ENCODE data around the gene POLG.

Gene POLG

DNA sequence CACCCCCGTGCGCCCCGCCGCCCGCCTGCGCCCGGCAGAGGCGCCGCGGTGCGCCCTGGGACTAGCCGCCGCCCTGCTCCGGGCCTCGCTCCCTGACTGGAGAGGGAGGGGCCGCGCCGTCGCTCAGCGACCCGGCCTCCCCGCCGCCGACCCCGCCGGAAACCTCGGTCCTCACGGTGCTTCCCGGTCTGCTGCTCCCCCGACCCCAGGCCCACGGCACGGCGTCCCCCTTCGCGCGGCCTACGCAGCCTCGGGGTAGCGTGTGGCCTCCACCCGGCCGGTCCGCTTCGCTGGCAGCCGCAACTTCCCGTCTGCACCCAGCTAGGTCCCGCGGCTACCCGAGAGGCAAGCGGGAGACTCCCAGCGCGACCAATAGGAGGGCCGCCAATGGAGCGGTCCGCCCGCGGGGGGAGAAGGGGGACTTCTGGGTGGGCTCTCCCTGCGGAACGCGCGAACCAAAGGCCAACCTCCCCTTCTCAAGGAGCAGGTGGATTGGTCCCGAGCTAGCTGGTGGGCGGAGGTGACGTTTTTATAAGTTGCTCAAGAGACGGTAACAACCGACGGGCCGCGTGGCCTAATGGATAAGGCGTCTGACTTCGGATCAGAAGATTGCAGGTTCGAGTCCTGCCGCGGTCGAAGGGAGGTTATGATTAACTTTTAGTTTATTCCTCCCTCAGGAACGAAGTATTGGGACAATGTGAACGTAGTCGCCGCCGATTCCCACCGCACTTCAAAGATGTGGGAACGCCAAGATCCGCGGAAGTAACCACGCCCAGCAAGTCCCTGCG, at the start of gene POLG:
POLG (minus strand) TSS at position 315 of the 788 bp plus-strand sequence. CDS start 1,070 bp downstream, outside the sequence.
- peak; percentile 99 for DNase-seq

DNA sequence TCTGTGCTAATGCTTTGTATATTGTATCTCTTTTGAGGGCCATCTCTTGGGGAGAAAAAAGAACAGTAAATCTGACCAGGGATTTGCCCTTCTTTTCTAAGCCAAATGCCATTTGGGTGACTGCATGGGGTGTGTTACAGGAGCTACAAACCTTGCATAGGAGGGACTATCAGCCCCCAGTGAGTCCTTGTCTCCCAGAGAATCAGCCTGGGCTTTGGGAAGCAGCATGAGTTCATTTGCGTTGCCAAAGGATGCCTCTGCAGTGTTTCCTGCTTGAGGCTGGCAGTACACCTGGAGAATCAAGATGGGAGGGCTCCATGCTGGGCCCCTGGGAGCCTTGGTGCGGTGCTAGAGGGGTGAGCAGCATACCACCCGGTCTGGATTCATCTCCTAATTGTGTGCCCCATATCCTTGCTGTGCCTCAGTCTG, 49.6 kb upstream of the POLG start:
- DNase-seq = no peak

DNA sequence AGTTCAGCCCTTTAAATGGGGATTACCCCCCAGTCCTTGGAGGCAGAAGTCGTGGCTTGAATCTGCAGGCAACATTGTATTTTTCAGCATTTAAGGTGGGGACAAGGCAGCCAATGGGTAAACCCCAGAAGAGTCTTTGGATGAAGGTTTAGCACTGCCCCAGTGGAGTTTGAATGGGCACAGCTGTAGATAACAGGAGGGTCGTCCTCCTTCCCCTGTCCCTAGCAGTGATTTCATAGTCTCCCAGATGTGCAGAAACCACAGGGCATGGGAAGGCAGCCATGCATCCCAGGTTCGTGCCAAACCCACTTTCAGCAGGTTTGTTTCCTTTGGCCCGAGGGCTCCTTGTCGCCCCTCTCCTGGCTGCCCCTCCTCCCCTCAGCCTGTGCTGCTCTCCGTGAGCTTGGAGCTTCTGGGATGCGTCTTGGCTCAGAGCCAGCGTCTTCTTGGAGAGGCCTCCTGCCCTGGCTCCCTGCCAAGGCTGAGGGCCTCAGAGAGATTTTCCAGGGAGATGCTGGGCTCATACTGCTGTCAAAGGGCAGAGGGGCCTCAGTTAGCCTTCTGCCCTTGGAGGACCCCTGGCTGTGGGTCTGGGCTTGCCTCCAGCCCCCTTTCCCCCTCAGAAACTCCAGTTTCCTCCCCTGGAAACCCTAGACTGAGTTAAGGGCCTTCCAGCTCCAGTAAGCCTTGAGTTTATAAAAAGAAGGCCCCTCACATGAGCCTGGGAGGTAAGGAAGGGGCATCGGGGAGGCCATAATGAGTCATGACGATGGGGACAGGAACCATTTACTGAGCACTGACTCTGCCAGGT, 48.9 kb upstream of the POLG start:
- DNase-seq = peak; percentile 42

DNA sequence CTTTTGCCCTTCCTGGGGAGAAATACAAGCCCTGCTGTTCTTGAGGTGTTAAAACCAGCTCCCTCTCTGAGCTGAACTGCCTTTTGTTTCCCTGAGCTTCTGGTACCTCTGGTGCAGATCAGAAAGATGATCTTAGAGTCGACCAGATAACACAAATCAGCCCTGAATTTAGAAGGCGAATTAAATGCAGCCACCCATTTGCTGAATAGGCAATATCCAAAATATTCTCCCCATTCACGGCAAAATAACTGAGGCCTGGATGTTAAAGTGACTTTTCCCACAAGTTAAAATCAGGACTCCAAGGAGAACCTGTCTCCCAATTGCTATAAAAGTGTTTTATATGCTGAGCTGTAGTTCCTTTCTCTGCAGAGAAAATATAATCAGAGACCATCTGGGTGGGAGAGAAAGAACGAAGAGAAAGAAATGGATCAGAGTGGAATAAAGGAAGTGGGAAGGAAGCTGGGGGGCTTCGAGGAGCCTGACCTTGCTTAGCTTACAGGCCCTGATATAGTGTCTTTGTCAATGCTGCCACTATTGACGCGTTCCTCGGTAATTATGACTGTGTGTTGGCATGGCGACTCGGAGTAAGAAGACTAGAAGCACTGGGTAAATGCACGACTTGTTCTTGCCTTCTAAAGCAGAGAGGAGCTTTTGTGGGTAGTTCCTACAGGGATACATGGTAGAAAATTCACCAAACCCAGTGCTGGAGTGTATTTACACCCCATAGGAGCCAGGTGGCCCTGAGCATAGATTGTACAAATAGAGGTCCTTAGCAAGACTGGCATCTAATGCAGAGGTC, 47.5 kb upstream of the POLG start:
- no peak for DNase-seq

DNA sequence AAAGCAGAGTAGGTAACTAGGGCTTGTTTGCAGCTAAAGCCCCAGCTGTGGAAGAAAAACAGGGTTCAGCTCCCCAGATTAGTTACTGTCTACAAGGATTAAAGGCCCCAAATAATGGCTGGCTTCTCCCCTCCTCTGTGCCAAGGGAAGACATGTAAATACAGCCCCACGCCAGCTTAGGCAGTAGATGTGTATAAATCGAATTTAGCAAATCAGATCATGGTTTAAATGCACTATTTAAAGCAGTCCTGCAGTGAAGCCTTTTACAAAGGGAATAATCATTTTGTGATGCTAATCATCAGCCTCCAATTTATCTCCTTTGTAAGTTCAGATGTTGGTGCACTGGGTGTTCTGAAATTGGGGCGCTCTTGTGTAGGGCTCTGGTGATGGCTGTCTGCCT, 46.7 kb upstream of the POLG start:
- no peak for DNase-seq

DNA sequence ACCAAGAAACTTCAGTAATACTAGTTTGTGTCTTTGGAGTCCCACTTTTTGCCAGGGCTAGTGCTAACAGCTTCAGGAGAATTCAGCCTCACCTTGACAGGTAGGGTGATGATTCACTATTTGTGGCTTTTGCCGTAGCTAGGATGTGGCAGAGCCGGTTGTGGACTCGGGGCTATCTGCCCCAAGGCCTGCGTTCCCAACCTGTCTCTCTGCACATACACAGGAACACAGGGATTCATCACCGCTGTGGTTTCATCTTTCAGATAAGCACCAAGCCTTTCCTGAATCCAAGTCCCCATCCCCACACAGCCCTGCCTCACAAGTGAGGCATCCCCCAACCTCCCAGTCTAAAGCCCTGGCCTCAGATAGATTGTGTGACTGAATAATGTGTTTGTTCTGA, 45.2 kb upstream of the POLG start:
- DNase-seq = no peak

DNA sequence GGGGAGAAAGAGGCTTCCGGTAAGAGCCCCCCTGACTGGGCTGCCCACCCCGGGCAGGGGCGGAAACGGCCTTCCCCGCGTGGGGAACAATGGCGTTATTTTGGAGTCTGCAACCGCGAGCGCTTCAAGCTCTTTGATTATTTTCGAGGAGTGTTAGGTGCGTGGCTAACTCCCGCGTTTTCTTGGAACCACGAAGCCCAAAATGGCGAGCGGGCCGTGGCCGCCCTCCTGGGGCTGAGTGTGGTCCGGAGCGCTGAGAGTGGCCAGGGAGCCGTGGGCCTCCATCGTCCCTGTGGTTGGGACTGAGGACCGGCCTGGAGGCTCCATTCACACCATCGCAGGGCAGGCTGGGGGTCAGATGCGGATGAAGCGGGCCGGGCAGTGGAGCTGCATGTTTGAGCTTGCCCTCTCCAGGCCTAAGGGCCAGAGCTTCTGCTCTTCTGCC, 44.6 kb upstream of the POLG start:
- DNase-seq = no peak

DNA sequence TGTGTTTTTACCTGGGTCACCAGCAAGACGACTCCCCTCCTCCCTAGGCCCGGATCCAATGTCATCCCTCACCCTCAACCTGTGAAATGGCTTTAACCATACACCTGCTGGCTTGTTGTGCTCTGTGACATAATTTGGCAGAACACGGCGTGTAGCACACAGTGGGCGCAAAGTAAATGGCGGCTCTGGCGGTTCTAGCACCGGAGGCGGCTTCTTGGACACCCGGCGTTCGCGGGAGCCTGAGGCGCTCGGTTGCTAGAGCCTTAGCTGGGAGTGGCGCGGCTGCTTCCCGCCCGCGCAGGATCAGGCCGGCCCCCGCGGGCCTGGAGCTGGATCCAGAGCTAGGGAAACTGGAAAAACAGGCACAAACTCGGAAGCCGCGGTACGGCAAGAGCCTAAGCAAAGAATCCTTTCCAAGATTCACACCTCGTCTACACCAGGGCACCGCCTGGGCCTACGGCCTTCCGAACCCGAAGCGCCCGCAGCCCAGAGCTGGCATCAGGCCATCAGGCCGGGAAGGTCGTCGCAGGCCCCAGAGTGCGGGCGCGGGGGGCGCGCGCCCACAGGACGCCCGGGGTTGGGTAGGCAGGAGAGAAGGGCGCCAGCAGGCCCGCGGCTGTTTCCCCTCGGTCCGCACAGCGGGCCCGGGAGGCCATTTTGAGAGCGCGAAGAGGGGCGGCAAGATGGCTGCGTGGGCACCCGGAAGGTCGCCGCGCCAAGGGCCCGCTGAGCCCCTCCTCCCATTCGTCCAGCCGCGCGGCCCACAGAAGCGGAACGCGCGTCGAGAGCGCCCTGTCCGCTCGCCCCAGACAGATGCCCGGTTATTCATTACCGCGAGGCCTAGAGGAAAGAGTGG, 43.9 kb upstream of the POLG start:
- no peak for DNase-seq

DNA sequence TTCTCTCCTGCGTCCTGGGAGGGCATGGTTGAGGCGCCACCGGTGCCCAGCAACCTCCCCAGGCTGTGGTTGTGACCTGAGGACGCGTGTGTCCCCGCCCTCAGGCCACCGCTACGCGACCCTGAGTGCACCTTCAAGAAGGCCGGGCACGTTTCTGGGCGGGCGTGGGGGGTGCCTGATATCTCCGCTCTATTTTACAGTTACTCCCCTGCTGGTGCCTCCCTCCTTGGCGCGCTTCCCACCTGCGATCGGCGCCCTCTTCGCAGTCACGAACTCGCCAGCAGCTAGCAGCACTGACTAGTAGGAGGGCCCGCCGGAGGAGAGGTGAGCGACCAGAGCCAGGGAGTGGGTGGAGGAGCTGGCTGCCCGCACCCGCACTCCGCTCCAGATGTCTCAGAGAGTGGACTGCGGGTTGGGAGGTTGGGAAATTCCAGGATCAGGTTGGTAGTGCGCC, 43.2 kb upstream of the POLG start:
- no peak for DNase-seq

DNA sequence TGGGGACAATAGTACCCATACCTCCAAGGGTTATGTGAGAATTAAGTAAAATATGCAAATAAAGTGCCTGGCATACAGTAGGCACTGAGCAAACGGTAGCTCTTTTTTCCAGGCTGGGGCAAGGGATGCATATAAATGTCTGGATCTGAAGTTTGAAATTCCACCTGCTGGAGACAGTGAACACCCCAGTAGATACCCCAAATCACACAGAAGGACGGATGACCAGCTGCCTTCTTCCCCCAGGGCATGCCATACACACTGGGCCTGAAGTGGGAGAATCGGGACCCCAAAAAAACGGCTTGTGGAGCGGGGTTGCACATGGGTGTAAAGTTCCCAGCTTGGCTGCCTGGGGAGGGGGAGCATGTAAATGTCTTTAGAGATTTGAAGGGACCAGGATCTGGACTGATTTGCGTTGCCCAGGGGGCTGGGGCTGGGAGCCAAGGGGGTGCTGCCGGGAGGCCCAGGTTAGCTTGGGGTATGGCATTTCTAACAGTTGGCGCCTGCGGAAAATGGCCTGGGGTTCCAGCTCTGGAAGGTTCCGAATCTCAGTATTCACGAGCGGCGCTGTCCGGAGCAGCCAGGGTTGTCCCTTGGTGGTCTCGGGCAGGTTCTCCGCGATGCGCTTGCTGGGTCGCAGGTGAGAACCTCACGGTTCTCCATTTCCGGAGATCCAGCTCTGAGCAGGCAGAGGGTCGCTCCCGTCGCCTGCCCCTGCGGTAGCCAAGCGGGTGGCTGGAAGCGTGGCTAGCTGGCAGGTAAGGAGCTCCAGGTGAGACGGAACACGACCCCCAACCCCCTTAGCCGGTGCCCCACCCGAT, 42.6 kb upstream of the POLG start:
- DNase-seq = no peak

DNA sequence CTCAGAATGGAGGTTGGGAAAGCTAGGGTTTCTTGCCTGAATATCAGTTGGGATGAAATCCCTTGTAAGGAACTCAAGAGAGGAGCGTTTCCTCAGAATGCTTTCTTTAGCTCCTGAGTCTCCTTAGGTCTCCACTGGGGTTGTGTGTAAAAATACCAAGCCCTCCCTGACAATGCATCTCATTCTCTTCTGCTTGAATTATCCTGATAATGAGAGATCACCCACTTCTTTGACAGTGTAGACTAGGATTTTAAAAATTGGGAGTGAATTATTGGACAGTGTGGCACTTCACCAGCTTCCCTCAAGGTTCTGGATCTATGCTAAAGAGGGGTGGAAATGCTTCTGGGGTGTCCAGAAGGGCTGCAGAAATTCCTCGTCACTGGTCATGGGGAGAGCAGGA, 41.8 kb upstream of the POLG start:
- no peak for DNase-seq

DNA sequence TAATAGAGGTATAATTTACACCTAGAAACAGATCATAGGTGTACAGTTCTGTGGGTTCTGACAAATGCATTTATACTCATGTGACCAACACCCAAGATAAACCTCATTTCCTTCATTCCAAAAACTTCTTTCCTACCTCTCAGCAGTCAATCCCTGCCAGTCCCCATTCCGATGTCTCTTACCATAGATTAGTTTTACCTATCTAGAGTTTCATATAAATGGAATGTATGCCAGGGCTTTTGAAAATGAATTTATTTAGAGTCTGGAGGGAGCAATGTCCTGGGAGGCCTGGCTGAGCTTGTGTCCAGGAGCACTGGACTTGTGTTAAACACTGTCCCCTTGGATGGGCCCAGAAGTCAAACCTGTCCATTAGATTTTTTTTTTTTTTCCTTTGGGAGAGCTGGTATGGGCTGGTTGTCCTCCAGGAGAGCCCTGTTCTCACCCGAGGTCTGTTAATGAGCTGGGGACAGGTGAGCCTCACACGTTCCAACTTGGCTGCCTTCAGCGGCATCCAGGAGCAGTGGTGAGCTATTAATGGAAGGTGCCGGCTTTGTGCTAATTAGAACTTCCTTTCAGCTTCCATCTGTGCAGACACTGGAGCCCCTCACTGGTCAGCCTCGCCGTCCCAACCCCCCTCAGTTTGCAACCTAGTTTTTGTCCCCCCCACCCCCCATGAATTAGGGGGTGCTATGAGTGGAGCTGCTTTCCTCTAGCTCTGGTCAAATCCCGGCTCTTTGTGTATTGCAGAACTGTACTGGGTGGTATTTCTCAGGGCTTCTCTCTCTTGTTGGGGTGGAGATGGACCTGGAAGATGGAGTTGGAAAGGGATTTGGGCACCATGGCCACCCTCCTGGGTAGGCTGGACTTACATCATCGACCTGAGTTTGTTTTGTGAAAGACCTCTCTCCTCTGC, 40.7 kb upstream of the POLG start:
- no peak for DNase-seq

DNA sequence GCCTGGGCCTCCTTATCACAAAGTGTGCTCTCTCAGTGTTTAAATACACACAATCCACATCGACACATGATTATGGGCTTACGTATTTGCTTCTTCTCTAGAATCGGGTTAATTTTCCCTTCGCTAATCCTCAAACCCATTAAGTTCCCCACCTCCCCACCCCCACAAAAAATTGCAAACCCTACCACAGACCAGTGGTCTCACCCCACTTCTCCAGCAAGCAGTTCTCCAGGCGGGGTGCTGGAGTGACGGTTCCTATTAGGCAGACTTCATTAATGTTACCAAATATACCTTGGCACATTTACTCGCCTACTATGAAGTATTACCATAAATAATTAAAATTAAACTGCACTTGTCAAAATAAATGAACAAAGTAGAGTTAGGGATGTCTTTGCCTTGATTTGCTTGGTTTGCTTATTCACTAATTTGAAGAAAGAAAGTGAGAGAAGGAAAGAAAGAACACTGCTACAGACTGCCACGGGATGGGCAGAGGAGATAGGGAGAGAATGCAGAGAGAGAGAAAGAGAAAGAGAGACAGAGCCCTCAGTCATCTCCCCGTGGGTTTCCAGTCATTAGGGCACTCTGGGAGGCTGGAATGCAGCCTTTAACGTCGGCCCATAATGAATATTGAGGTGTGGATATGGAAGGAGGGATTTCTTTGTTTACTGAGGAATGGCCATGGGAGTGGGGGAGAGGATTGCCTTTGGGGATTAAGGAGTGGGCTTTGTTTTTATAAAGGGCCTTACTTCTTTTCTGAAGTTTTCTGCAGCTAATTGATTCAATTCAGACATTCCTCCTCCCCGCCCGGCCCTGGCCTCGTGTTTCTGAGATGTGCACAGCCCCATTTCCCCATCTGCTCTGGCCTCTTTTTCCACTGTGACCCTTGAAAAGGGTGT, 39.7 kb upstream of the POLG start:
- no peak for DNase-seq

DNA sequence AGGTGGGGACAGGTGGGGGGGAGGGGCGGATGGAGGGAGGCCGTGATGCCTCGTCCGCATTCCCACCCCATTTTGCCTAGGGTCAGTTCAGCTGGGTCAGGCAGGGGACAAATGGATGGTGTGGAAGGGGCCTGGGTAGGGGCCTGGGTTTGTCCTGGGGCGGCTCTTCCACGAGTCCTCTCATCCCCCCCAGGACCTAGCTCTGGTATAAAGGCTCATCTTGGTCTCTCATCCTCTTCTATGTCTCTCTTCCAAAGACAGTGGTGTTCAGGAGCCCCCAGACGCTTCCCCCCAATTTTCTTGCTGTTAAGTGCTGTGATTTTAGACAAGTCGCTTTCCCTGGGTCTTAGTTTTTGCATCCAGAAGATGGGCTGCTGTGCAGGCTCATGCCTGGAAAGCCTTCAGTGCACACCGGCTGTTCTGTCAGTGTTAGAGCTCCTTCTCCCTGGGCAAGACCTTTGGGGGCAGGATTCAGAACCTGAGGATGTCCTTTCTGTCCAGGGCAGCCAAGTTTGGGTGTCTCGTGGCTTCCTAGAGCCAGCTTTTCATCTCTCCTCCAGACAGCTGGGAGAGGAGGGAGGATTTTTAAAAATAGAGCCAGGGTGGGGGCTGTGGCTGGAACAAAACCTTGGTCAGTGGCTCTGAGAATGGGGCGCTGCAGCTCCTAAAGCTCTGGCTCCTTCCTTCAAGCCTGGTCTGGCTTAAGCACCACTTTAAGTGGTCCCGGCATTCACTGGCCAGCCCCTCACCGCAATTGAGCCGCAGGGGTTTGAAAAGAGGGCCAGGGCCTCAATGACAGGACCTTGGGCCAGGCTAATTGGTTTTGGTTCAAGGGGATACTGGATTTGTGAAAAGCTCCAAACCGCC, 37.7 kb upstream of the POLG start:
- no peak for DNase-seq

DNA sequence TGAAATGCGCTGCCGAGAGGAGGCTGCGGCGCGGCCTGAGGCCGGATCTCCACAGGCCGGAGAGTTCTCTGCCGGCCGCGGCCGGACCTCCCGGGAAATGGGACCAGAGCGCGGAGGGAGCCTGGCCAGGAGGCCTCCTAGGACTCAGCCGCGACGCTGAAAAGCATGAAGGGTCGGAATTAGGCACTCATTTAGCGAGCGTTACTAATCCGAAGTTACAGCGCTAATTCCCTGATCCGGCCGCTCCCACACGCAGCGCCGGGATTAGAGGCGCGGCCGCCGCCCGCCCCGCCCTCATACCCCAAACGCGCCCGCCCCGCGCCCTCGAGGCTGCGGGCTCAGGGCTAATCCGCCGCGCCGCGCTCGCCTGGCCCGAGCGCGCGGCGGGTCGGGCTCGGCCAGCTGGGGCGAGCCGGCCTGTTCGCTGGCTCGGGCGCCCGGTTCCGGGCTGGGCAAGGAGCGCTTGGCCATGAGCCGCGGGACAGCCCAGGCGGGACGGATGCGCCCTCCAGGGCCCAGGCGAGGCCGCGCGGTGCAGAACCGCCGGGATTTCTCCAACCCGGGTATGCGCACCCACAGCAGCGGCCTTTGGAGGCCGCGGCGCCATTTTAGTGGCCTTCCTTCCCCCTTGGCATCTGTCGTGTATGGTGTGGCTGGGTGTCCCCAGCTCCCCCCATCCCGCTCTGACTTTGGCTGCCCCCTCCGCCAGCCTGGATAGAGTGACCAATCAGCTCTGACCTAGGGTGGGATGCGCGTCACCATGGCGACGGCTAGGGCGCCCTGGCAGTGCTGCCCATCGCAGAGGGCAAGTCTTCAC, 36.8 kb upstream of the POLG start:
- DNase-seq = peak; percentile 39

DNA sequence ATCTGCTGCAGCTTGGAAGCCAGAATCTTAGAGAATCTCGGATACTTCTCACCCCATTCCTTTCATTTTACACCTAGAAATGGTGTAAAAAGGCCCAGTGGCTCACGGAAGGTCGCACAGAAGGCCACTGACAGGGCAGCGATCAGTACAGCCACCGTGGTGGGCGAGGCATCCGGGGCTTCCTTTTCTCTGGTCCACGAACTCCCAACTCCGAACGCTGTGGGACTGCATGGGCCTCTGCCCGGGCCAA, 36.3 kb upstream of the POLG start:
- no peak for DNase-seq
